Stimulated activated CD4-positive, alpha-beta T cell treated with anti-CD3 and anti-CD28 coated beads, TNF-alpha, amount 100 ng/mL, for 4 hours (primary cell): ENCODE data around the gene DCBLD2.

Experiments
- DNase-seq, 3 experiments: peaks; one replicate each; pipeline ENCODE4 v3.0.0-alpha.2; 2020; ENCODE audit warnings: low read depth in 3 of 3

Gene DCBLD2

DNA sequence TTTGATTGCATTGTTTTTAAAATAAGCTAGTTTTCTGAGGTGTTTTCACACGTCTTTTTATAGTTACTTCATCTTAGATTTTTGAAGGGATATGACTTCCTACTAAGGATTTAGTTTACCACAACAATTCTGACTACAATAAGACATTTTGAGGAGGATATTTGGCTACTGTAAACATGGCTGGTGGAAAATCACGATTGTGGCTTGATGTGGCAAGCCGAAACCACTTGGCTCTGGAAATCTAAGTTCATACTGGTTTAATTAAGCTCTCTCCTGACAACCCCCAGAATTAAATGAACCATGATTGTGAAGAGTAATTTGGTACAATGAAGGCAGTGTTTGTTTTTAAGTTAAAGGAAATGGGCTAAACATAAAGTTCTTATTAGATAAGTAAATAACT lies 107.5 kb downstream of the DCBLD2 start:
- no peak for DNase-seq

DNA sequence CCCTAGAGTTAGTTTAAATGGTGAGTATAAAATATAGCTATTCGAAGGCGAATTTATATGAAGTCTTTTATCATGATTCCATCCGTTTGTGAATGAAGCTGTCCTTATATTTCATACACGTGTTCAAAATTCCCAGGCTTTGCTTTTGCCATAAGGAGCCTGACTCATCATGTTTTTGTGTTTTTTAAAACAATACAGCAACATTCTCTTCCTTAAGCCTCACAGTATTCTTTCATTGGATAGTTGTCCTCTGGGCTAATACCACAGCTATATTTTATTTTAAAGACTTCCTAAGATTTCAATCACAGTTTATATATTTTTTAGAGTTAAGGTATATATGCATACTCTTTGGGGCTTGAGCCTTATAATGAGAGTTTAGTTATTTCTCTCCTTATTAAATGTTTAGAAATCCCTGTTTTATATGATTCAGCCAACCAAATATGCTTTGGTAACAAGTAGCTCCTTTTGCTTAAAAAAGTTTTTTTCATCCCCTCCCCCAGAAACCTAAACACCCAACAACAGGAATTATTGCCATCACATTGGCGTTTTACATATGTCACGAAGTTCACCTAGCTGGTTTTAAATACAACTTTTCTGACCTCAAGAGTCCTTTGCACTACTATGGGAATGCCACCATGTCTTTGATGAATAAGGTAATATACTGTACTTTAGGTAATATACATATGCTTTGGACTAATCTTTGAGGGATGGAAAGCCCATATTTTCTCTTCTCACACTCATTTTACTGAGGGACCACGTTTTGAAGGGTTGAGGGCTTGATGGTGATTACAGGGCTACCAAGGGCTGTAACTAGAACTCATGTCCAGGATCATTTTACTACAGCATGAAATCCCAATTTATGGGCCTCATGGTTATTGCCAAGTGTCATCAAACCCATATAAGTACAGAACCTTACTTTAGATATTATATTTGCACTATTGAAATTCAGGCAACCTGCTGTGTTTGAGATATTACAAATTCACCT lies 109.9 kb downstream of the DCBLD2 start:
- DNase-seq: no peak

DNA sequence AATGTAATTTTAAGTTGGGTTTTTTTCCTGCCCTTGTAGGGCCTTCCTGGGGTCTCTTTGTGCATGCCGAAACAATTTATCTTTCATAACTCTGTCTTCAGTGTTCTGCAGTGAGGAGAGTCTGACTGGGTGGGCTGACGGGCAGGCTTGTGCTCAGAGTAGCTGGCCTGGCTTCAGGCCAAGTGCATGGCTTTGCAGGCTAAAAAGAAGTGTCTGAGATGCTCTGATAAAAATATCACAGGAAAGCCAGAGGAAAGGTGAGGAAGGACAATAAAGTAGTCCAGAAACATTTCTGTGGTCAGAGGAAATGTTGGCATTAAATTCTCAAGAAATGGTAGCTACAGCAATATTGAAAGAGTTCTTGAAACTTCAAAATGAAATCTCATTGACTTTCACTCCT lies 112.8 kb downstream of the DCBLD2 start:
- no peak for DNase-seq

DNA sequence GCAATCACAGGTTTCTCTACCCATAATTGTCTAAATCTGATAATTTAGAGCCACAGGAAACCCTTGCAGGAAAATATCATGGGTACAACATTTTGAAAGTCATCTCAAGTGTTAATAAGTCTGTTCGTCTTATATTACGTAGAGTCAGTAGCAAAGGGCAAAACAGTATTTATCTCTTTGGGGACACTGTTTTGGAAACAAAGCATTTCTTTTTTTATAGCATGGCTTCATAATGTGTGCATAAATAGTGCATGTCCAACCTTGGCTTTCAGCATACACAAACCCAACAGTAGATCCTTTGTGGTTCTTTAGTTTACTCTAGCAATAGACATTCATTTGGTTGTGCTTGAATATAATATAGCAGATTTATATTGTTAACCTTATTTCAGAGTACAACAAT lies 114.3 kb downstream of the DCBLD2 start:
- DNase-seq: no peak

DNA sequence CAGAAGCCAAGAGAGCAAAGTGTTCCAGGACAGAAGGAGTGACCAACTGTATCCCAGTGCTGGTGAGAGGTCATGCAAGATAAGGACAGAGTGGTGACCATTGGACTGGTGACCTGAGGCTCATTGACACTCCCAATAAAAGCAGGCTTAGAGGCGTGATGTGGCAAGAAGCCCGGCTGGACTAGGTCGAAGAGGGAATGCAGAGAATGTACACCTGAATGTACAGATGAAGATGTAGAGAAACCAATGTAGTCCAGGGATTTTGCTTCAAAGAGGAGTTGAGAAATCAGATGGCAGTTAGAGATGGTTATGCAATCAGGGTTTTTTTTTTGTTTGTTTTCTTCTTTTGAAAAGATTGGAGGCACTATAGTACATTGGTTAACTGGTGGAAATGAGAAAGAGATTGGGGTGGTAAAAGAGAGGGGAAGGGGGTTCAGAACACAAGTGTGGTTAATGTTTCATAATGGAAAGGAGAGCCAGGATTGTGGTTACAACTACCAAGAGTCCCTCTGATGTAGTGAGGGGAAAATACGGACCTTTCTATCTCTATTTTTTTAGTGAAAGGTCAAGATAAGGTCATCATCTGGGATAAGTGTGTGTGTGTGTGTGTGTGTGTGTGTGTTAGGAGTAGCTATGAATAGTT lies 115.0 kb downstream of the DCBLD2 start:
- DNase-seq: no peak

DNA sequence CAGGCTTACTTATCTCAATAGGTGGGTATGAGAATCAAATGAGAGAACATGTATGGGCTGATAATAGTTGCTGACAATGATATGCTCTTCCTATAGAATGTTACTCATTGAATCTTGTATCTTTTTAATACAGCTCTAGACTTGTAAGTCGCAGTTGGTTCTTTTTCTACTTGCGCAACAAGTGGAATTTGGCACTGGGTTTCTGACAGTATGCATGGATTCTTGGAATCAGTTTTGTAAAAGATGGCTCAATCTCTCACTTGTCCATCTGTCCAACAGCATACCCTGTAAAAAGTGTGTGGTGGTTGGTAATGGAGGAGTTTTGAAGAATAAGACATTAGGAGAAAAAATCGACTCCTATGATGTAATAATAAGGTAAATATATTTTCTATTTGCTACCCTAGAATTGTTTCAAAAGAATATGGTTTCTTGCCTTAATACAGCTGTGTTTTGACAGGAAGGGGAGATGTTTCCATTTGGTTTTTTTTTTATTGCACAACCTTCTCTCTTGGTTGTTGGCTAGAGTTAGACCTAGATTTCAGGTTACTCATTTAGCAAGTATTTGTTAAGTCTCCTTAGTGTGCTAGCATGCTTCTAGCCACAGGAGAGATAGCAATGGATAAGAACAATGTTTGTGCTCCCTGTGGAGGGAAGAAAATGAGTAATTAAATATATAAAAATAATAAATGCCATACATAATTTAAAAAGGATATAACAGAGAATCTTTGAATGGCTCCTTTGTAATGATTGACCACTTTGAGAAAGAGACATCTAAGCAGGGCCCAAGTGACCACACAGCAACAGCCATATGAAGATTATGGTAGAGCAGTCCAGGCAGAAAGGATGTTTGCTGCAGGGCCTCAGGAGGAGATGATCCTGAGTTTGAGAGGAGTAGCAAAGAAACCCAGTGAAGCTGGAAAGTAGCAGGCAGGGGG lies 116.6 kb downstream of the DCBLD2 start:
- no peak for DNase-seq

DNA sequence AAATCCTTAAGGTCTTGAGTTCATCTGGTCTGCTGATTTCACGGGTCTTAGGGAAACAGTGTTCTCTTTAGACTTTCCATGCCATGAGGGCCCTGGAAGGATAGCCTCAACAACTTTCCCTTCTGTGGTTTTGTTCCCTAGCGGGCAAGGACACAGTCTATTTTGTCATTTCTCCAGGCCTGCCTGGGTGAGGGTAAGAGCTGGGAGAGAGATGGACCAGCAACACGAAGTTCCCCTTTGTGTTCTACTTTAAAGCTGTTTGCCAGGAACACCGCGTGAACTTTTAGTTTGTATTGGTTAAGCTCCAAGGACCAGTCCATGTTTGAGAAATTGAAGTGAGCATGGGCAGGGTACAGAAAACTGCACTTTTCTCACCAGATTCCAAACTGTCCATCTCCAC lies 117.5 kb downstream of the DCBLD2 start:
- DNase-seq: no peak

DNA sequence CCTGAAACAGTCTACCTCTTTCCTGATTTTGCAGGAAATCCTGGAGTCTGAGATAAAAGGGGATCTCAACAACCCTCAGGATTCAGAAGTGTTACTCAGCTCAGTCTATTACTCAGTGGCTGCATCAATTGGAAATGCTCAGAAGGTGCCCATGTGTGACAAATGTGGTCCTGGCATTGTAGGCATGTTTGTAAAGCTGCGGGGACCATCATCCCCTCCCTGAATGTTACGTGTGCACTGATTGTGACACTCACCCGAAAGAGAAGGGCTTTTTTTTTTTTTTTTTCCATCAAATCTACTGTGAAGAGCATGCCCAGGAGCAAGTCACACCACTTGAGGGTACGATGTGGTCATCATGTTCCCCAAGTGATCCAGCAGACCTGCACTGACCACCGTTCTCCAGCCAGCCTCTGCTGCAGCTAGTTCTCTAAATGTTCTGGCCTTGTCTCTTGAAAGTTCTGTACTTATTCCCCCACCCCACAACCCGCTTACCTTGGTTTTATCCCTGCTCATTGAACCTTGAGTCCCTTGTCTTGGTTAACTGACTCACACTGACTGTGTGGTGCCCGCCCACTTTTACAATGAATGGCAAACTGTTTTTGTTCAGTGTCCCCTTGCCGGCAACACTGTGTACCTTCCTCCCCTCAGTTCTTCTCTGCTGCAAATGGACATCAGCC lies 118.5 kb downstream of the DCBLD2 start:
- no peak for DNase-seq

DNA sequence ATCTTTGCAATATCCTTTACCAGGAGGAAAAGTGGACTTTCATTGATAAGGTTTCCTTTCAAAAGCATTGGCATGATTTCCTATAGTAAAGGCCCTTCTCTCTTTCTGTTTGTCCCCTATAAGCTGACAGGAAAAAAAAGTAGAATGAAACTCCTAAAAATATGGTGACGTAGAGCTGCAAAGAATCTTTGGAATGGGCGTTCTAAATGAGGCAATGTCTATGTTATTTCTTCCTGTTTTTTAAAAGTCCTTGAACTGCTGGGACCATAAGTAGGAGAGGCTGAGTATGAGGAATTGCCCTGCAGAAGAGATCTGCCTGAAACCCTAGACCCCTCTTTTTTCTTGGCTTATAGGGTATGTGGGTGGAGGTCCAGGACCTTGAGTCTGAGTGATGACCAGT lies 121.2 kb downstream of the DCBLD2 start:
- no peak for DNase-seq

DNA sequence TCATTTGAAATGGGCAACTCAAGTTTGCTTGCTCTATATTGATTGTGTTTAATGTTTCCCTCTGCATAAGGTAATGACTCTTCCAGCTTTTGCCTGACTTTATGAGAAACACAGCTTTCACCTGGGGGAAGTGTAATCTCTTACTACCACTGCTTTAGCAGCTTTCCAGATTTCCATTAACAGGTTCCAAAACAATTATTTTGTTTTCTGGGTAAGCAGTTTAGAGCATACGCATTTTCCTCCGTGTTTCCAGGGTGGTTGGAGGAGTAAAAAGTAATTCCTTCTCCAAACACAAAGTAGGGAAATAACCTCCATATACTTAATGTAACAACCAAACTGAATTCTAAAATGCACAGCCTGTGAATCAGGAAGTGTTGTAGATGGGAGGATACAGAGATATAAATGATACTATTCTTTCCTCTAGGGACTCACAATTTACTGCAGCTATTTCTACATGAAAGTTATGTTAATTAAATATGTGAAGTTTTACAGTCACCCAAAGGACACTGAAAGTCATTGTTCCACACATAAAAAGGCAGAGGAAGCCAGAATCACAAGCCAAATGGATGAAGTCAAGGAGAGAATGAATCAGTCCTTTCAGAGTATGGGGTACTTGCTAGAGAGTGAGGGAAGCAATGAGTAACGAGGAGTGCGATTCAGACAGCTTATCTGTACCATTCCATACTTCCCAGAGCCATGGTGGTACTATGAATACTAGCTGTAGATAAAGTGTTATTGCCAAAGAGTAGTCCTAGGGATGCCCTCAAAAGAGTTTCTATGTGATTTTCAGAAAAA lies 121.8 kb downstream of the DCBLD2 start:
- no peak for DNase-seq

DNA sequence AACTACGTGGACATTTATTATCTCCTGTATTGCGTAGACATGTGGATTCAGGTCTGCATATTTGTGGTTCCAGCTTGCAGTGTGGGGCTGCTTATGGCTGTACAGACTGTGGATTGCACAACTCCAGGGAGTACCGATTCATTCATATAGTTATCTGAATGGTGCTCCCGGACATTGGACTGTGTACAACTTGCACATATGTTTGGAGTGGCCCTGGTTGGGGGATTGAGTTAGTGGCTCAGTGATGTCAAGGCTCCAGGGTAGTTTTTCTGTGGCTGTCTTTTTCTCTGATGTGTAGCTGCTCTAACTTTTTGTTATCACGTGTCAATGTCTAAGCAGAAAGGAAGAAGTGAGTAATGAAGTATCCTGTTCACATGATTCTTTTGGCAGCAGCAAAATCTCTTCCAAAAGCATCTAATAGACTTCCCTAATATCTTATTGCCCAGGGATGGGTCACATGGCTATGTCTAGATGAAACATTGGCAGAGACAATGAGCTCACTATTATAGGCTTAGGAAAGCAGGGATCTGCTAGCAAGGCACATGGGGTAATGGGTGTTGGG lies 122.6 kb downstream of the DCBLD2 start:
- DNase-seq: no peak

DNA sequence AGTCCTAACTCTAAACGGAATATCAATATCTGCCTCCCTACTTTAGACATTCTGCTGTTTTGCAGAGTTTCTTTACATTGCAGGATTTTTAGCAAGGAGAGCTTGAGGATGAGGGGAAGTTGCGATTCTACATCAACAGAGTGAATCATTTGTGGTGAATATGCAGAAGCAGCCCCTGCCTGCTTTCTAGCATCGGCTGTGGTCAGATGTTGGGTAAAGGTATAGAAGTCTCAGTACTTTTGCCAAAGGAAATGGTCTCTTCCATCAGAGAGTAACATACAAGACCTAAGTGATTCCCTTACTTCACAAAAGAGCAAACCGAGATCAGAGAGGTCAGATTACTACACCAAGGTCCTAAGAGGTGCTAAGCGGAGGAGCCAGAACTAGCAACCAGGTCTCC lies 123.1 kb downstream of the DCBLD2 start:
- DNase-seq: no peak

DNA sequence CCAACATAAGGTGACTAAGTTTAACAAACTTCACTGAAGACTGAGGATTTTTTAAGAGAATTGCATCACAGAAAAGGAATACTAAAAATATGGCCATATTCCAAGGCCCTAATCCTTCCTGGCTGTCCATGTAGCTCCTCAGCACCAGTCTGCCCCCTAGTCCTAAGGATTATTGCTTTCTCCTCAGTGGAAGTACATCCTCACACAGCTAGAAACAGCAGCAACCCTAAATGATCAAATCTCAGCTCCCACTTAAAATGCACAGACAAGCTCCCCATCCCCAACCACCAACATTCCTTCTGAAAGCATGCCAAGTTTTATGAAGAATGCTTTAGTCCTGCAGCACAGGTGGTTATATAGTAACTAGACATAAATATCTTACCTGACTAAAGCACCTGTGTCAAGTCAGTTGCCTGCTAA lies 123.7 kb downstream of the DCBLD2 start:
- DNase-seq: no peak

DNA sequence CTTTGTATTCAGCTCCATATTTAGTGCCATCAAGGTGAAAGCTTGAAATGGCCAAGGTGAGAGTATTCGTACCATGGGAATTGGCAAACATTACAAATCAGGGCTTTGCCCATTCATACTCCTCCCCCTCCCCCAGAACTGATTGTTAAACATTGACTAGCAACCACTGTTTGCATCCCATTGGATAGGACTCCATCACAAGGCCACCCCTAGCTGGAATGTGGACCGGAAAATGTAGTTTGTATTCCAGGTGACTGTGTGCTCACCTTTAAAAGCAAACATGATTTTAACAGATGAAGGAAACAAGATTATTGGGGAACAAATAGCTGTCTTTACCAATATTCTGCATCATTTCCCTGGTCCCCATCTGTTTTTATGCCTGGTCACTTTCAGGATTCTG lies 124.2 kb downstream of the DCBLD2 start:
- DNase-seq: no peak

DNA sequence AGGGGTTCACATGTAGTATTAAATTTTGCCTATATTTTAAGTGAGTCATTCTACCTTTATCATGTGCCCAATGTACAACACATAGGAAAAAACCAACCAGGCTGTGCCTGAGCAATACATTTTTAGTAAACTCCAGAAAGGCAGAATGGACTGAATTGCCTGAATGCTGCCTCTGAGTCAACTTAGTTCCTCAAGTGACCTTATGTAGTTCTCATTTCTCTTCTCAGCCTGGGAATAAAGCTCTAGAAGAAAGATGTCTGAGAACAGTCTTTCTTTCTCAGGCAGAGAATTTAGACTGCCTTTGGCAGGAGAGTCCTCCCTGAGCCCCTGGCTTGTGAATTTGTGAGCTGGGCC lies 125.4 kb downstream of the DCBLD2 start:
- DNase-seq: no peak

DNA sequence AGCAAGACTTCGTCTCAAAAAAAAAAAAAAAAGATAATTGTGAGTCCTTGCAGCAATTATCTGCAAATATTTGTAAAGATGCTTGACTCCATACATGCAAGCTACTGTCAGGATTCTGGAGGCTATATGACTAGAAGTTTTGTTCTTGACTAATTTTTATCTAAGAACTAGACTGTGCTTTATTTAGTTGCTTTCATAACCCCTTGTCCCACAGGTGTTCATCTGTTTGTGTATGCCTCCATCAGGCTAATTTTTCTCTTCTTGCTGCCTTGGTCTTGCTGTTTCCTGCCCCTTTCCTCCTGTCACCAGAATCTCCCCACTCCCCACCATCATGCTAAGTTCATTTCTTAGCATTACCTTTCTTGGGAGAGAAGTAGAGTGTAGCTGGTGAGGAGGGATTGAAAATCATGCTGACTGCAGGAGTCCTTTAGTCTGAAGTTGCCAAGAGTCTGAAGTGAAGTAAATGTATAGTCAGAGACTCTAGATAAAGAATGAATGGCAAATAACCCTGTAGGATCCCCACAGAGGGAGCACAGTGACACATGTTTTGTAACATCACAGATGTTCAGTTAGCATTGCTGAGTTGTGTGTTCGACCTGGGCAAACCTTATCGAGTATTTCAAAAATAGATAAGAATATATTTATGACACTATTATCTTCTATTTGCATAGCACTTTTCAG lies 125.9 kb downstream of the DCBLD2 start:
- no peak for DNase-seq

DNA sequence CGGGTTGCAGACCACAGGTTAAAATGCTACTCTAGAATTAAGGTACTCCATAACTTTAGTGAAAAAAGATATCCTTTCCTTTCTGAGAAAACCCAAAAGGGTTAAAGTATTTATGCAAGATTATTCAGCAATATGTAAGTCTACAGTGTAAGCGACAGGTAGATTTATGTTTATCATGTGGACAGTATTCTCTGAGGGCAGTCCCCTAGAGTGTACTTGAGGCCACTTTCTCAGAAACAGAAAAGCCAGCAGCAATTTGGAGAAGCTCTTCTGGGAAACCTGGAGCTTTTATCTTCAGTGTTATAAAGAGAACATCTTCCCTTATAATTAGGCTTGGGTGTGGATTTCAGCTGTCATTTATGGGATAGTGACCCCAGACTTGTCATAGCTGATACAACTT lies 129.5 kb downstream of the DCBLD2 start:
- no peak for DNase-seq

DNA sequence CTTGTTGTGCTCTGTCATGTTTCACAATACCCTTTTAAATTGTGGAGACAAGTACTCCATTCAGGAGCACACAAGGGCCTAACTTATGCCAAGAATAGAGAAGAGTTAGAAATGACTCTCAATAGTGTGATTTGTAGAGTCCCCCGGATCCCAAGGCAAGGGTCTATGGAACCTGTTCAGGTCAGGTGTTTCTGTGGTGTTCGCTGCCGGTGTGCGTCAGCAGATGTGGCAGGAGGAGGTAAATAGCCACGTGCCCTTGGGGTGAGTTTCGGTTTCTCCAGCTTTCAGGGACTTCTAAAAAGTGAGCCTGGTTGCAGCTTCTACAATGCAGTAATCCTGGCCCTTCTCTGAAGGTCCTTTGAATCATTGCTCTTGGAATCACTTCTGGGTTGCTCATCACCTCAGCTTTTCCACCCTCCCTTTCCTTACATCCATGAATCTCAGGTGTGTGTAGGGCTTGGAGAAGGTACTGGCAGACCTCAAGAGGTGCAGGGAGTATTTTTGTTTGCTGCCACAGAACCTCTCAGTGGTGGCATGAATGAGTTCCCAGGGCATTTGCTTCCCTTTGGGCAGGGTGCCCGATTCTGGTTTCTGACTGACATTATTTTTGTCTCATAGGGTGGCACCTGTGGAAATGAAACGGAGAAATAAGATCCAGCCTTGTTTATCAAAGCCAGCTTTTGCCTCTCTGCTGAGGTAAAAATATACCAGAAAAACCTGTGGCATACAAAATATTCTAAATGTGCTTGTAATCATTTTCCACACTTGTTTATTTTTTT lies 131.0 kb downstream of the DCBLD2 start:
- no peak for DNase-seq

DNA sequence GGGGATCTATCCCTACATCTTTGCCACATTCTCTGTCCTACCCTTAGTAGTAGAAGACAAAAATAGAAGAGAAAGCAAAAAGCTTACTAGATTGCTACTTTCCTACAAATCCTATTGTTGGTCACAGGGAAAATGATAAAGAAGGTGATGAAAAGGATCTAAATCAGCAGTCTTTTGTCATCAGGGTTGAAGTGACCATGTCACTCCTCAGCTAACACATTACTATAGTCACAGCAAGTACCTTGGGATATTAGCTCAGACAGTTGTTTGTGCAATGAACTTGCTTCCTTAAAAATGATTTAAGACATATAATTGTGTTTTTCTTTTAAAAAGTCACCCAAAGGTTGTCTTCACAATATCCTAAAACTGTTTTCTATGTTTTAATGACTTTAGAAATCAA lies 132.0 kb downstream of the DCBLD2 start:
- no peak for DNase-seq
